H1 (cell line): ENCODE results near the gene AIG1. TPM values are rescaled to one million over a fixed set of nuclear protein-coding genes. Genes with fewer than 3 reads are reported as not detected.

Source experiments
- ATF2 ChIP-seq: IDR thresholded peaks from 2 replicates; pipeline ENCODE4 v1.6.1; 2012; ENCODE audit warnings: low read length, inconsistent platforms
- CBX5 ChIP-seq: fragments of 300-800, 300-1000 bp; sonication (generic); IDR thresholded peaks from 2 replicates; pipeline ENCODE4 v1.7.1; 2016; ENCODE audit warnings: antibody characterized with exemption, low read length, low read depth
- E2F6 ChIP-seq: IDR thresholded peaks from 2 replicates; pipeline ENCODE4 v1.6.1; 2012; ENCODE audit warnings: inconsistent platforms
- HDAC2 ChIP-seq, 2 experiments: fragments of 300-600 bp in 1 of 2; sonication (generic) in 1 of 2; IDR thresholded peaks; 2 replicates each; pipeline ENCODE4 v1.6.1; 2011 to 2012; ENCODE audit warnings: low read depth in 2 of 2, low read length in 2 of 2, mild to moderate bottlenecking in 2 of 2, moderate library complexity in 2 of 2, borderline replicate concordance in 1 of 2, inconsistent platforms in 1 of 2
- NANOG ChIP-seq: IDR thresholded peaks from 2 replicates; pipeline ENCODE4 v1.6.1; 2011; ENCODE audit warnings: low read length, low read depth, mild to moderate bottlenecking, inconsistent platforms; ENCODE audit not compliant: insufficient read depth, poor library complexity, severe bottlenecking
- RFX5 ChIP-seq: IDR thresholded peaks from 2 replicates; pipeline ENCODE4 v1.6.1; 2011; ENCODE audit warnings: low read depth, low read length, improper control_type of control experiment, borderline replicate concordance
- SIX5 ChIP-seq: IDR thresholded peaks from 2 replicates; pipeline ENCODE4 v1.6.1; 2011; ENCODE audit warnings: mild to moderate bottlenecking, low read depth, low read length
- SP4 ChIP-seq: IDR thresholded peaks from 2 replicates; pipeline ENCODE4 v1.6.1; 2012; ENCODE audit warnings: low read length, inconsistent platforms
- polyA plus RNA-seq, 7 experiments: library from polyadenylated mRNA; depleted of rRNA in 3 of 7; stranded (reverse) in 5 of 7; unstranded in 2 of 7; fragments of >200 nt in 5 of 7; fragments of 200-250 nt in 2 of 7; gene quantifications; 1 replicate in 5 of 7; 2 replicates in 1 of 7; 4 replicates in 1 of 7; pipeline versions ENCODE4 v1.2.1 to v1.2.3, GENCODE V29; 2011 to 2013; ENCODE audit warnings: missing spikeins in 2 of 7, mixed read lengths in 2 of 7
- total RNA-seq: library from RNA; stranded (reverse); fragmentation: NEBNext Ultra II Directional; extraction: Animal tissue kit (Norgen Biotek cat#: 25700); gene quantifications from 2 replicates; pipeline ENCODE4 v1.2.1, GENCODE V29; 2021

AIG1 gene
- total and polyA plus RNA-seq, 2 of the 8 experiments (the other 6 are each of a cell fraction or from before 2014, with no cell fraction given), result 56.6 to 58.4 TPM

DNA sequence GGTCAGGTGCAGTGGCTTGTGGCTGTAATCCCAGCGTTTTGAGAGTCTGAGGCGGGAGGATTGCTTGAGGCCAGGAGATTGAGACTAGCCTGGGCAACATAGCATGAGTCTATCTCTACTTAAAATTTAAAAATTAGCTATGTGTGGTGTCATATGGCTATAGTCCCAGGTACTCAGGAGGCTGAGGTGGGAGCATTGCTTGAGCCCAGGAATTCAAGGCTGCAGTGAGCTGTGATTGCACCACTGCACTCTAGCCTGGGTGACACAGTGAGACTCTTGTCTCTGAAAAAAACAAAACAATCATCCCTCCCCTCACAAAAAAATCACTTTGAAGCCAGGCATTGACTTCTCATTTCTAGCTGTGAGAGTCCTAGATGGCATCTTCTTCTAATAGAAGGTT is 32.1 kb downstream of the AIG1 start (continued):
- TF ChIP-seq SIX5 (no peak), E2F6 (no peak), RFX5 (no peak), NANOG (no peak), ATF2 (no peak), CBX5 (no peak), SP4 (no peak), HDAC2 (IDR thresholded peaks at IDR 0.05; ENCODE audit: borderline replicate concordance in 1 of 2, low read depth in 2 of 2, low read length in 2 of 2) (no peak)
